Esophagus muscularis mucosa (tissue), 4 donors: ENCODE data around the gene CDCA5. TPM values are rescaled to one million over a fixed set of nuclear protein-coding genes. Genes with fewer than 3 reads are reported as not detected.

Experiments
- DNase-seq: peaks from one replicate; pipeline ENCODE4 v3.0.0-alpha.2; 2017; ENCODE audit errors: extremely low spot score
- H3K27ac ChIP-seq, 4 donors: fragments of 200-600 bp; sonication (generic); replicated peaks in 1 of 4; 1 replicate in 3 of 4; 2 replicates in 1 of 4; pipeline ENCODE4 v1.5.1; 2016 to 2019; ENCODE audit warnings: mild to moderate bottlenecking in 1 of 4
- H3K27me3 ChIP-seq, 4 donors: fragments of 200-600 bp; sonication (generic); one replicate each; pipeline versions ENCODE4 v1.5.1 to v1.6.0; 2016 to 2019
- H3K36me3 ChIP-seq, 4 donors: fragments of 200-600 bp; sonication (generic); one replicate each; pipeline ENCODE4 v1.5.1; 2016 to 2019
- H3K4me1 ChIP-seq, 4 donors: fragments of 200-600 bp; sonication (generic); one replicate each; pipeline ENCODE4 v1.5.1; 2016 to 2019
- H3K4me3 ChIP-seq, 4 donors: fragments of 200-600 bp; sonication (generic); 1 replicate in 2 of 4; 2 replicates in 2 of 4; pipeline ENCODE4 v1.5.1; 2016 to 2019; ENCODE audit warnings: mild to moderate bottlenecking in 4 of 4, moderate library complexity in 1 of 4
- H3K9me3 ChIP-seq, 4 donors: fragments of 200-600 bp; sonication (generic); 1 replicate in 3 of 4; 2 replicates in 1 of 4; pipeline ENCODE4 v1.5.1; 2016 to 2019
- EP300 ChIP-seq: sonication (generic); formaldehyde crosslinking; IDR thresholded peaks from one replicate; pipeline ENCODE4 v1.6.1; 2017; ENCODE audit warnings: antibody characterized with exemption
- POLR2A ChIP-seq: fragments of 450-650 bp; IDR thresholded peaks from one replicate; pipeline ENCODE4 v1.6.1; 2017; ENCODE audit warnings: antibody characterized with exemption, moderate library complexity, mild to moderate bottlenecking, low read depth
- POLR2AphosphoS5 ChIP-seq, 2 donors: sonication (generic); formaldehyde crosslinking; IDR thresholded peaks; one replicate each; pipeline ENCODE4 v1.6.1; 2017; ENCODE audit warnings: antibody characterized with exemption in 2 of 2
- WGBS: methylation state at CpG from one replicate; pipeline ENCODE4 v1.1.5; 2018; 5-methylcytosine and 5-hydroxymethylcytosine counted together
- intact Hi-C: fragments of 100-400 bp; cut with DNase I; formaldehyde crosslinking; loops from one replicate; pipeline ENCODE4 v1.15.1; 2023
- total RNA-seq, 4 donors: library from RNA; depleted of rRNA; stranded (reverse); fragments of >200 nt; gene quantifications; one replicate each; pipeline versions ENCODE4 v1.1.0 to v1.2.1, GENCODE V29; 2016
- TF ChIP-seq, protein P1 (sequence below), 3 experiments: fragments of 200-600 bp in 2 of 3; fragments of 450-650 bp in 1 of 3; sonication (generic) in 2 of 3; IDR thresholded peaks; one replicate each; pipeline ENCODE4 v1.5.1; 2017 to 2019; ENCODE audit warnings: antibody characterized with exemption in 3 of 3, mild to moderate bottlenecking in 2 of 3, moderate library complexity in 1 of 3

The CDCA5 gene
- total RNA-seq, 4 donors from 2014 or later = 0.33 to 1.1 (median 0.38) TPM

GRCh38 chr11:65111744-65112545 lies 28.1 kb upstream of the CDCA5 start, which contains the start of gene TM7SF2:
Gene TM7SF2, plus strand, starts transcription at chr11:65111872. Its CDS starts 144 bp downstream, at chr11:65112016.
- Histone ChIP-seq H3K27me3 (no peaks in the 10 kb centered on the region), H3K36me3 (peaks cover 20 to 53% (median 42%) of the 10 kb centered on the region in 4 donors), H3K27ac (peak within 1 kb of the TSS; percentile 77 to 87 (median 84)), H3K9me3 (no peaks in the 10 kb centered on the region), H3K4me3 (peak within 1 kb of the TSS; percentile 52 to 65 (median 58)), H3K4me1 (peaks cover 48 to 59% (median 52%) of the 10 kb centered on the region in 4 donors)
- DNase-seq = peak; percentile 99
- 2% methylated on average over 18 of the region's 64 CpGs for whole genome bisulfite sequencing
- TF ChIP-seq, protein P1, sequence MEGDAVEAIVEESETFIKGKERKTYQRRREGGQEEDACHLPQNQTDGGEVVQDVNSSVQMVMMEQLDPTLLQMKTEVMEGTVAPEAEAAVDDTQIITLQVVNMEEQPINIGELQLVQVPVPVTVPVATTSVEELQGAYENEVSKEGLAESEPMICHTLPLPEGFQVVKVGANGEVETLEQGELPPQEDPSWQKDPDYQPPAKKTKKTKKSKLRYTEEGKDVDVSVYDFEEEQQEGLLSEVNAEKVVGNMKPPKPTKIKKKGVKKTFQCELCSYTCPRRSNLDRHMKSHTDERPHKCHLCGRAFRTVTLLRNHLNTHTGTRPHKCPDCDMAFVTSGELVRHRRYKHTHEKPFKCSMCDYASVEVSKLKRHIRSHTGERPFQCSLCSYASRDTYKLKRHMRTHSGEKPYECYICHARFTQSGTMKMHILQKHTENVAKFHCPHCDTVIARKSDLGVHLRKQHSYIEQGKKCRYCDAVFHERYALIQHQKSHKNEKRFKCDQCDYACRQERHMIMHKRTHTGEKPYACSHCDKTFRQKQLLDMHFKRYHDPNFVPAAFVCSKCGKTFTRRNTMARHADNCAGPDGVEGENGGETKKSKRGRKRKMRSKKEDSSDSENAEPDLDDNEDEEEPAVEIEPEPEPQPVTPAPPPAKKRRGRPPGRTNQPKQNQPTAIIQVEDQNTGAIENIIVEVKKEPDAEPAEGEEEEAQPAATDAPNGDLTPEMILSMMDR (IDR thresholded peaks at IDR 0.05) = peak in 1 of 3 experiments; percentile 29
- TF ChIP-seq EP300 (no peak), POLR2AphosphoS5 (IDR thresholded peaks at IDR 0.05) (peak; percentile 89 to 95)
- intact Hi-C loops = loop anchor here (5.0 kb wide), 1 partner anchor 100 kb away; the partner anchor contains the start of gene ARL2

- no peak for DNase-seq
- TF ChIP-seq POLR2A (no peak), EP300 (no peak), POLR2AphosphoS5 (IDR thresholded peaks at IDR 0.05) (no peak)
- TF ChIP-seq, protein P1 (IDR thresholded peaks at IDR 0.05) = no peak
- Histone ChIP-seq H3K4me1 (peaks cover 41 to 52% (median 45%) of the 10 kb centered on the region in 4 donors), H3K27ac (peak overlapping the region; percentile 77 to 87 (median 84)), H3K4me3 (peak overlapping the region; percentile 52 to 65 (median 58)), H3K36me3 (peaks cover 20 to 52% (median 42%) of the 10 kb centered on the region in 4 donors), H3K27me3 (no peaks in the 10 kb centered on the region), H3K9me3 (no peaks in the 10 kb centered on the region)
- intact Hi-C loops = loop anchor here (5.0 kb wide), 1 partner anchor 99 kb away; the partner anchor contains the start of gene ARL2
- WGBS = 90% methylated on average over 7 of the region's 31 CpGs
Observed at GRCh38 chr11:65111159-65111743, 27.4 kb upstream of the CDCA5 start.

GRCh38 chr11:65110354-65110861 lies 26.6 kb upstream of the CDCA5 start:
- intact Hi-C loops = loop anchor here (5.0 kb wide), 1 partner anchor 98 kb away; the partner anchor contains the start of gene ARL2
- peaks cover 37 to 43% (median 38%) of the 10 kb centered on the region in 4 donors for H3K4me1 ChIP-seq
- H3K36me3 ChIP-seq = peaks cover 23 to 52% (median 40%) of the 10 kb centered on the region in 4 donors
- TF ChIP-seq POLR2AphosphoS5 (IDR thresholded peaks at IDR 0.05) (peak; percentile 16 to 71), POLR2A (no peak), EP300 (no peak)
- TF ChIP-seq, protein P1 (IDR thresholded peaks at IDR 0.05) = peak in 2 of 3 experiments; percentile 99 to 100
- H3K27ac ChIP-seq = peak overlapping the region; percentile 77 to 87 (median 84)
- no peaks in the 10 kb centered on the region for H3K9me3 ChIP-seq
- DNase-seq = peak; percentile 98
- no peaks in the 10 kb centered on the region for H3K27me3 ChIP-seq
- H3K4me3 ChIP-seq = peak overlapping the region in 1 of 4 donors; percentile 19
- WGBS = 0% methylated on average over 4 of the region's 18 CpGs

DNA sequence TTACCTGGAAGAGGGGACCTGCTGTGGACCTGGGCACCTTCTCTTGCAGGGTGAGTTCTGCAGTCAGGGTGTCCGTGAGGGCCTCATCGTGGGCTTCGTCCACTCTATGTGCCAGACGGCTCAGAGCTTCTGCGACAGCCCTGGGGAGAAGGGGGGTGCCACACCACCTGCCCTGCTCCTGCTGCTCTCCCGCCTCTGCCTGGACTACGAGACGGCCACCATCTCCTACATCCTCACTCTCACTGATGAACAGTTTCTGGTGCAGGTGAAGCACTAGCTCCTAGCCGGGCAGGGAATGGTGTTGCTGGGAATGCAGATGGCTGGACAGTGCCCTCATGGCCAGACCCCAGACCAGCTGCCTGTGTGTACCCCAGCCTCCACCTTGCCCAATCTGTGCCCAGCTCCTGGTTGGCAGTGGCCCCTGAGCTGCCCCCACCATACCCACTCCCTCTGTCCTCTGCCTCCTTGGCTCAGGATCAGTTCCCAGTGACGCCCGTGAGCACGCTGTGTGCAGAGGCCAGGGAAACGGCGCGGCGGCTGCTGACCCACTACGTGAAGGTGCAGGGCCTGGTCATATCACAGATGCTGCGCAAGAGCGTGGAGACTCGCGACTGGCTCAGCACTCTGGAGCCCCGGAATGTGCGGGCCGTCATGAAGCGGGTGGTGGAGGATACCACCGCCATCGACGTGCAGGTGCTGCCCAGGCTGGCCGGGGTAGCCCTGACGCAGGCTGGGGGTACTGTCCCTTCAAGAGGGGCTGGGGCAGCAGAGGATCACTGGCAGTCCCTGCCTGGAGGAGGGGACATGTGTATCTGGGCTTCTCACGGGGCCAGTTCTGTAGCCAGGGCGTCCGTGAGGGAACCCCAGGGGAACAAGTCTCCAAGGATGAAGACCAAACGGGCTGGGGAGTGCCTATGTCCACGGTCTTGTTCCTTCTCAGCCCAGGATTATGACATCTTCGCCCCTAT lies 25.7 kb upstream of the CDCA5 start:
- TF ChIP-seq POLR2AphosphoS5 (IDR thresholded peaks at IDR 0.05) = no peak
- no peak for TF ChIP-seq EP300
- TF ChIP-seq POLR2A = no peak
- TF ChIP-seq, protein P1 (IDR thresholded peaks at IDR 0.05) = no peak
- H3K4me3 ChIP-seq = no peak overlapping the region
- peaks cover 25 to 47% (median 43%) of the 10 kb centered on the region in 4 donors for H3K36me3 ChIP-seq
- WGBS = 86% methylated on average over 19 of the region's 36 CpGs
- H3K9me3 ChIP-seq = no peaks in the 10 kb centered on the region
- intact Hi-C loops = loop anchor here (5.0 kb wide), 1 partner anchor 97 kb away; the partner anchor contains the start of gene ARL2
- H3K4me1 ChIP-seq = peaks cover 36 to 47% (median 38%) of the 10 kb centered on the region in 4 donors
- H3K27ac ChIP-seq = no peak overlapping the region
- DNase-seq = no peak
- H3K27me3 ChIP-seq = no peaks in the 10 kb centered on the region
